C4-2B (cell line): Measurements from ENCODE around the gene SLC25A21.
"Not testable (repeated sequence)": the region's sequence is repeated elsewhere in the genome, so short reads cannot be mapped to it uniquely, and the experiment has no call there.

Experiments
- H3K27ac ChIP-seq: fragments of 450-650 bp; 2 replicates; pipeline ENCODE4 v1.5.1; 2017
- ZFX ChIP-seq: fragments of 450-650 bp; IDR thresholded peaks from 2 replicates; pipeline ENCODE4 v1.6.1; 2017
- TF ChIP-seq, protein P1 (sequence below): fragments of 450-650 bp; conservative IDR thresholded peaks from 2 replicates; pipeline ENCODE4 v1.5.1; 2017; ENCODE audit warnings: mild to moderate bottlenecking

Gene SLC25A21

DNA sequence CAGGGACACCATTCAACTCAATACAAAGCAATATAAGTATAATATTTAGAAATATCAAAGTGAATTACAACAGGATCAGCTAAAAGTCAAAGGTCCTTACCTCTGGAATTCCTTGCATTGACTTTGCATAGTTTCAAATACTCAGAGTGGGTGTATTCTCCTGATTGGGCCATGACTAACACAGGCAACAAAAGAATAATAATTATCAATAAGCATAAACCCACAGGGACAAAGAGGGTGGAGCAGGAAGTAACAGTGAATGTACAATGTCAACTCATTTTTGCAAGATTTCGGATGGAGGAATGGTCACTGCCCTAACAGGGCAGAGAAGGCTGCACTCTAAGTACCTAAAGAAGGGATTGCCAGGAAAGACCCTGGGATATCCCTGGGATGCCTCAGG lies 303.3 kb downstream of the SLC25A21 start:
- H3K27ac ChIP-seq: no peak overlapping the region
- TF ChIP-seq, protein P1, sequence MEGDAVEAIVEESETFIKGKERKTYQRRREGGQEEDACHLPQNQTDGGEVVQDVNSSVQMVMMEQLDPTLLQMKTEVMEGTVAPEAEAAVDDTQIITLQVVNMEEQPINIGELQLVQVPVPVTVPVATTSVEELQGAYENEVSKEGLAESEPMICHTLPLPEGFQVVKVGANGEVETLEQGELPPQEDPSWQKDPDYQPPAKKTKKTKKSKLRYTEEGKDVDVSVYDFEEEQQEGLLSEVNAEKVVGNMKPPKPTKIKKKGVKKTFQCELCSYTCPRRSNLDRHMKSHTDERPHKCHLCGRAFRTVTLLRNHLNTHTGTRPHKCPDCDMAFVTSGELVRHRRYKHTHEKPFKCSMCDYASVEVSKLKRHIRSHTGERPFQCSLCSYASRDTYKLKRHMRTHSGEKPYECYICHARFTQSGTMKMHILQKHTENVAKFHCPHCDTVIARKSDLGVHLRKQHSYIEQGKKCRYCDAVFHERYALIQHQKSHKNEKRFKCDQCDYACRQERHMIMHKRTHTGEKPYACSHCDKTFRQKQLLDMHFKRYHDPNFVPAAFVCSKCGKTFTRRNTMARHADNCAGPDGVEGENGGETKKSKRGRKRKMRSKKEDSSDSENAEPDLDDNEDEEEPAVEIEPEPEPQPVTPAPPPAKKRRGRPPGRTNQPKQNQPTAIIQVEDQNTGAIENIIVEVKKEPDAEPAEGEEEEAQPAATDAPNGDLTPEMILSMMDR: no peak
- TF ChIP-seq ZFX: no peak

DNA sequence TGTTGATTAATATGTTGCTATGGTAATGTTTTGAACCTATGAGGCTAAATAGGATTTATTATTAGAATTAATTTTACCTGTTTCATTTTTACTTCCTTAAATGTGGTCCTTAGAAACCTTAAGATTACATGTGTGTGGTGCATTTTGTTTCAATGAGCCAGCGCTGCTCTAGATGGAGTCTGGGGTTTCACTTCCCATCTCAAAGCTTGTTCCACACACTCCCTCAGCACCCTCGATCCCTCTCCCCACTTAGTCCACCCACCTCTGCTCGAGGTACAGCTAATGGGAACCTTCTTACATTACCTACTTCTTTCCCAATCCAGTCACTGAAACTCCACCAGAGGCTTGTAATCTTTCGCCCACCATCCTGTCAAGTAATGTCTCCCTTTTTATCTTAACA lies 305.5 kb downstream of the SLC25A21 start:
- H3K27ac ChIP-seq: no peak overlapping the region
- TF ChIP-seq, protein P1: no peak
- TF ChIP-seq ZFX: no peak

DNA sequence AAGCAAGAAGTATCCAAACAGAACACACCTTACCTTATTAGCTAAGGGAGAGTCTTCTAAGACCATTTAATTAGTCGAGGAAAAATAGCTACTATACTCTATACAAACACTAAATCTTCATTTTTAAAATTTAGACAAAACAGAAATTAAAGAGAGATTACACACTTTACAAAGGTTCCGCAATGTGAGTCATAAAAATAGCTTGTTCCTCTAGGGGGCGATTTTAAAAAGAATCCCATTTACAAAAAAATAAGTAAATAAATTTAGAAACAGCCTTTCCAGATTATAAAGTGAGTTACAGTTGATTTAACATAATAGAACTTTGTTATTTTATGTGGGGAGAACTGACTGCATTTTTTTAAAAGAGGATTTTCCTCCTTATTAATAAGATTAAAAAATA lies 309.1 kb downstream of the SLC25A21 start:
- TF ChIP-seq, protein P1: peak; percentile 25
- TF ChIP-seq ZFX: no peak
- H3K27ac ChIP-seq: no peak overlapping the region

DNA sequence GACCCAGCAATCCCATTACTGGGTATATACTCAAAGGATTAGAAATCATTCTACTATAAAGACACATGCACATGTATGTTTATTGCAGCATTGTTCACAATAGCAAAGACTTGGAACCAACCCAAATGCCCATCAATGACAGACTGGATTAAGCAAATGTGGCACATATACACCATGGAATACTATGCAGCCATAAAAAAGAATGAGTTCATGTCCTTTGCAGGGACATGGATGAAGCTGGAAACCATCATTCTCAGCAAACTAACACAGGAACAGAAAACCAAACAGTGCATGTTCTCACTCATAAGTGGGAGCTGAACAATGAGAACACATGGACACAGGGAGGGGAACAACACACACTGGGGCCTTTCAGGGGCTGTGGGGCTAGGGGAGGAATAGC lies 310.2 kb downstream of the SLC25A21 start:
- H3K27ac ChIP-seq: not testable (repeated sequence)

GRCh38 chr14:36860831-36861230 lies 311.6 kb downstream of the SLC25A21 start:
- no peak overlapping the region for H3K27ac ChIP-seq
- TF ChIP-seq, protein P1: no peak
- no peak for TF ChIP-seq ZFX

GRCh38 chr14:36859119-36859518 lies 313.3 kb downstream of the SLC25A21 start:
- H3K27ac ChIP-seq: peak overlapping the region; percentile 41
- TF ChIP-seq ZFX: no peak
- TF ChIP-seq, protein P1: no peak

GRCh38 chr14:36857842-36858445 lies 314.5 kb downstream of the SLC25A21 start:
- no peak for TF ChIP-seq ZFX
- TF ChIP-seq, protein P1: no peak
- peak overlapping the region; percentile 100 for H3K27ac ChIP-seq

DNA sequence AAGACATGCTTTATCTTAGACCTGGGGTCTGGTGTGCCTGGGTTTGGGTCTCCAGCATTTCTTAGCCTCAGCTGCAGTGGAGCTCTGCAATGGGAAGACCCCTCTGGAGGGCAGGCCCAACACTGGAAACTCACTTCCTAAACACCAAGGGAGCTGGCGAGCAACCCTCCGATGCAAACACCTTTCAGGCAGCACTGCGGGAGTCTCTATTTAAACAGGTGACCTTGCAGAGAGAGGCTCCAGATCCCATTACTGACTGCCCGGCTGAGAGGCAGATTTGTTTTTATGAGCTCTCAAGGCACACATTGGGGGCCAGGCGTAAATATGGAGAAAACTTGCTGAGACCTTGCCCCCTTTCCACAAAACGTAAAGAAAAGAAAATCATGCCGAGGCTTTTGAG lies 315.3 kb downstream of the SLC25A21 start:
- peak overlapping the region; percentile 100 for H3K27ac ChIP-seq
- TF ChIP-seq, protein P1: no peak
- no peak for TF ChIP-seq ZFX
